ENCODE data around the gene DYNLT1.
"Not testable (repeated sequence)": the region's sequence is repeated elsewhere in the genome, so short reads cannot be mapped to it uniquely, and the experiment has no call there.

DNA sequence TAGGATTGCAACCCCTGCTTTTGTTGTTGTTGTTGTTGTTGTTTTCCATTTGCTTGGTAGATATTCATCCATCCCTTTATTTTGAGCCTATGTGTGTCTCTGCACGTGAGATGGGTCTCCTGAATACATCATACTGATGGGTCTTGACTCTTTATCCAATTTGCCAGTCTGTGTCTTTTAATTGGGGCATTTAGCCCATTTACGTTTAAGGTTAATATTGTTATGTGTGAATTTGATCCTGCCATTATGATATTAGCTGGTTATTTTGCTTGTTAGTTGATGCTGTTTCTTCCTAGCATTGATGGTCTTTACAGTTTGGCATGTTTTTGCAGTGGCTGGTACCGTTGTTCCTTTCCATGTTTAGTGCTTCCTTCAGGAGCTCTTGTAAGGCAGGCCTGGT is 26.3 kb downstream of the DYNLT1 start:
- TF ChIP-seq, protein P1, sequence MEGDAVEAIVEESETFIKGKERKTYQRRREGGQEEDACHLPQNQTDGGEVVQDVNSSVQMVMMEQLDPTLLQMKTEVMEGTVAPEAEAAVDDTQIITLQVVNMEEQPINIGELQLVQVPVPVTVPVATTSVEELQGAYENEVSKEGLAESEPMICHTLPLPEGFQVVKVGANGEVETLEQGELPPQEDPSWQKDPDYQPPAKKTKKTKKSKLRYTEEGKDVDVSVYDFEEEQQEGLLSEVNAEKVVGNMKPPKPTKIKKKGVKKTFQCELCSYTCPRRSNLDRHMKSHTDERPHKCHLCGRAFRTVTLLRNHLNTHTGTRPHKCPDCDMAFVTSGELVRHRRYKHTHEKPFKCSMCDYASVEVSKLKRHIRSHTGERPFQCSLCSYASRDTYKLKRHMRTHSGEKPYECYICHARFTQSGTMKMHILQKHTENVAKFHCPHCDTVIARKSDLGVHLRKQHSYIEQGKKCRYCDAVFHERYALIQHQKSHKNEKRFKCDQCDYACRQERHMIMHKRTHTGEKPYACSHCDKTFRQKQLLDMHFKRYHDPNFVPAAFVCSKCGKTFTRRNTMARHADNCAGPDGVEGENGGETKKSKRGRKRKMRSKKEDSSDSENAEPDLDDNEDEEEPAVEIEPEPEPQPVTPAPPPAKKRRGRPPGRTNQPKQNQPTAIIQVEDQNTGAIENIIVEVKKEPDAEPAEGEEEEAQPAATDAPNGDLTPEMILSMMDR (conservative IDR thresholded peaks at IDR 0.05; ENCODE audit: low read depth, low read length), result not testable (repeated sequence)
- not testable (repeated sequence) for TF ChIP-seq EZH2phosphoT487 (IDR thresholded peaks at IDR 0.05; ENCODE audit: borderline replicate concordance, low read length); EZH2 (IDR thresholded peaks at IDR 0.05; ENCODE audit: low read length, unreplicated experiment)

Measured in PC-3 (cell line).